Keratinocyte (primary cell): ENCODE data around the gene CHRNA5. TPM values are rescaled to one million over a fixed set of nuclear protein-coding genes. Genes with fewer than 3 reads are reported as not detected.

ENCODE experiments used
- DNase-seq: peaks from one replicate; pipeline ENCODE4 v3.0.0-alpha.2; 2011; ENCODE audit warnings: low read depth, missing footprints, low spot score
- FAIRE-seq: peaks from 2 replicates; lab custom pipeline; 2011; peaks lifted over from hg19 to GRCh38; lab: Jason Lieb, UNC
- H2AFZ ChIP-seq: 2 replicates; pipeline ENCODE4 v1.6.0; 2012; ENCODE audit warnings: low read length, control low read depth, inconsistent platforms; ENCODE audit not compliant: control insufficient read depth
- H3K27ac ChIP-seq: 2 replicates; pipeline ENCODE4 v1.5.1; 2011; ENCODE audit warnings: low read length; ENCODE audit not compliant: control insufficient read depth, insufficient read depth
- H3K27me3 ChIP-seq: 3 replicates; pipeline ENCODE4 v1.6.0; 2011; ENCODE audit warnings: low read length; ENCODE audit not compliant: control insufficient read depth, insufficient read depth; ENCODE audit errors: extremely low read depth
- H3K36me3 ChIP-seq, 2 experiments: 2 replicates in 1 of 2; 3 replicates in 1 of 2; pipeline ENCODE4 v1.5.1; 2011; ENCODE audit warnings: low read length in 2 of 2, mild to moderate bottlenecking in 1 of 2; ENCODE audit not compliant: control insufficient read depth in 2 of 2, insufficient read depth in 2 of 2; ENCODE audit errors: extremely low read depth in 1 of 2
- H3K4me1 ChIP-seq: 3 replicates; pipeline ENCODE4 v1.5.1; 2011; ENCODE audit warnings: low read length; ENCODE audit not compliant: control insufficient read depth, insufficient read depth; ENCODE audit errors: extremely low read depth
- H3K4me2 ChIP-seq: 3 replicates; pipeline ENCODE4 v1.6.0; 2011; ENCODE audit warnings: low read depth, low read length; ENCODE audit not compliant: control insufficient read depth, insufficient read depth; ENCODE audit errors: extremely low read depth
- H3K4me3 ChIP-seq, 3 experiments: fragments of 200-600 bp in 1 of 3; sonication (generic) in 1 of 3; 2 replicates in 2 of 3; 3 replicates in 1 of 3; pipeline ENCODE4 v1.5.1; 2011 to 2016; ENCODE audit warnings: low read length in 3 of 3, mild to moderate bottlenecking in 3 of 3, control low read depth in 2 of 3, inconsistent platforms in 1 of 3, low read depth in 1 of 3, mixed read lengths in 1 of 3, mixed run types in 1 of 3, moderate library complexity in 1 of 3; ENCODE audit not compliant: control insufficient read depth in 2 of 3, insufficient read depth in 2 of 3; ENCODE audit errors: extremely low read depth in 1 of 3
- H3K79me2 ChIP-seq: 2 replicates; pipeline ENCODE4 v1.6.0; 2012; ENCODE audit warnings: low read length; ENCODE audit not compliant: control insufficient read depth, insufficient read depth
- H3K9ac ChIP-seq: 3 replicates; pipeline ENCODE4 v1.6.0; 2011; ENCODE audit warnings: low read length; ENCODE audit not compliant: control insufficient read depth, insufficient read depth; ENCODE audit errors: extremely low read depth
- H3K9me1 ChIP-seq: 3 replicates; pipeline ENCODE4 v1.6.0; 2011; ENCODE audit warnings: low read length; ENCODE audit not compliant: control insufficient read depth, insufficient read depth; ENCODE audit errors: extremely low read depth
- H3K9me3 ChIP-seq: 2 replicates; pipeline ENCODE4 v1.5.1; 2012; ENCODE audit warnings: low read depth, low read length; ENCODE audit not compliant: control insufficient read depth
- H4K20me1 ChIP-seq: 3 replicates; pipeline ENCODE4 v1.6.0; 2011; ENCODE audit warnings: low read length; ENCODE audit not compliant: control insufficient read depth, insufficient read depth; ENCODE audit errors: extremely low read depth
- EZH2 ChIP-seq: IDR thresholded peaks from one replicate; pipeline ENCODE4 v1.6.1; 2012; ENCODE audit warnings: inconsistent platforms, mild to moderate bottlenecking, low read length, moderate library complexity
- dilution Hi-C: fragments of 300-500 bp; cut with MboI; formaldehyde crosslinking; loops from one replicate; pipeline ENCODE4 v1.7.0; 2020; ENCODE audit warnings: low sequenced_read_pairs; ENCODE audit not compliant: extremely low pct_ligation_motif_present
- polyA plus RNA-seq, 5 experiments: library from polyadenylated mRNA; depleted of rRNA in 3 of 5; stranded (reverse) in 3 of 5; stranded (forward) in 1 of 5; unstranded in 1 of 5; fragments of >200 nt; gene quantifications; 1 replicate in 1 of 5; 2 replicates in 3 of 5; 3 replicates in 1 of 5; pipeline versions ENCODE4 v1.2.1 to v1.2.3, GENCODE V29; 2011 to 2012; ENCODE audit warnings: missing spikeins in 2 of 5, low read depth in 1 of 5, low replicate concordance in 1 of 5
- TF ChIP-seq, protein P1 (sequence below), 3 experiments: IDR thresholded peaks in 1 of 3; conservative IDR thresholded peaks in 1 of 3; optimal IDR thresholded peaks in 1 of 3; 2 replicates in 2 of 3; 3 replicates in 1 of 3; pipeline versions ENCODE3 to v1.5.1; 2011; ENCODE audit warnings: low read length in 3 of 3, mild to moderate bottlenecking in 3 of 3, moderate library complexity in 2 of 3, control low read depth in 1 of 3, inconsistent platforms in 1 of 3; ENCODE audit not compliant: insufficient read depth in 2 of 3; ENCODE audit errors: extremely low read depth in 1 of 3

CHRNA5 gene
- polyA plus RNA-seq, 1 donor (not counting 4 experiments of a cell fraction or from before 2014, with no cell fraction given): 10.0 TPM

DNA sequence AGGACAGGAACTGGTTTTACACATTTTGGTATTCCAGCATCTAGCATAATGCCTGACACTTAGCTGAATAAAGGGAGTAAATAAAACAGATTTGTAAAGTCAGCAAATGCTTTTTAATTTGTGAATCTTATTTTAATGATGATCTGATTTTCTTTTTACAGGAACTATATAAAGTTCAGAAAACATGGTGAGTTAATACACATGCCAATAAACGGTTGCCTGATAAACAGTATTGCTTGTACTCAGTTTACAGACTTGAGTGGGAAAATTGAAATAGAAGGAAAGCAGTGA is 23.6 kb upstream of the CHRNA5 start:
- dilution Hi-C loops: no loop called here

DNA sequence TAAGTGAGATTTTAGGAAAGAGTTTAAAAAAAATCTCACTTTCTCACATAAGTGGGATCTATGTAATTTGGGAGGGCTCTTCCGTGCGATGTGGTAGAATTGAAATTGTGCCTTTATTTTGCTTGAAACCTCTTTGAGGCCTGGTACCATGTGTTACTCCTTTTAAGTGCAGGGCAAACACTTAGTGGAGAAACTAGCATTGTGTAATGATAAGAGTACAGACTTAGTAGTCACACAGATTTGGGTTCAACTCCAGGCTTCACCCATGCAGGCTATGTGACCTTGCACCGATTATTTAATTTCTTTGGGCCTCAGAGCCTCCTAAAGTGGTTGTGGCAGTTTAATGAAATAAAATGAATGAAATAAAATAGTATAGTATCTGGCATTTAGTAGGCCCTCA is 22.7 kb upstream of the CHRNA5 start:
- Histone ChIP-seq H3K4me3 (no peak overlapping the region), H2AFZ (no peak overlapping the region), H3K79me2 (peaks cover 30% of the 10 kb centered on the region), H4K20me1 (no peaks in the 10 kb centered on the region), H3K27me3 (no peaks in the 10 kb centered on the region), H3K4me1 (peaks cover 9% of the 10 kb centered on the region), H3K36me3 (peaks cover 12 to 17% of the 10 kb centered on the region in 2 experiments), H3K4me2 (no peak overlapping the region), H3K9ac (no peak overlapping the region), H3K27ac (no peak overlapping the region), H3K9me3 (no peaks in the 10 kb centered on the region), H3K9me1 (no peaks in the 10 kb centered on the region)
- no peak for TF ChIP-seq EZH2
- TF ChIP-seq, protein P1, sequence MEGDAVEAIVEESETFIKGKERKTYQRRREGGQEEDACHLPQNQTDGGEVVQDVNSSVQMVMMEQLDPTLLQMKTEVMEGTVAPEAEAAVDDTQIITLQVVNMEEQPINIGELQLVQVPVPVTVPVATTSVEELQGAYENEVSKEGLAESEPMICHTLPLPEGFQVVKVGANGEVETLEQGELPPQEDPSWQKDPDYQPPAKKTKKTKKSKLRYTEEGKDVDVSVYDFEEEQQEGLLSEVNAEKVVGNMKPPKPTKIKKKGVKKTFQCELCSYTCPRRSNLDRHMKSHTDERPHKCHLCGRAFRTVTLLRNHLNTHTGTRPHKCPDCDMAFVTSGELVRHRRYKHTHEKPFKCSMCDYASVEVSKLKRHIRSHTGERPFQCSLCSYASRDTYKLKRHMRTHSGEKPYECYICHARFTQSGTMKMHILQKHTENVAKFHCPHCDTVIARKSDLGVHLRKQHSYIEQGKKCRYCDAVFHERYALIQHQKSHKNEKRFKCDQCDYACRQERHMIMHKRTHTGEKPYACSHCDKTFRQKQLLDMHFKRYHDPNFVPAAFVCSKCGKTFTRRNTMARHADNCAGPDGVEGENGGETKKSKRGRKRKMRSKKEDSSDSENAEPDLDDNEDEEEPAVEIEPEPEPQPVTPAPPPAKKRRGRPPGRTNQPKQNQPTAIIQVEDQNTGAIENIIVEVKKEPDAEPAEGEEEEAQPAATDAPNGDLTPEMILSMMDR (optimal IDR thresholded peaks at IDR 0.05 in 1 of 3, IDR thresholded peaks at IDR 0.05 in 1 of 3, conservative IDR thresholded peaks at IDR 0.05 in 1 of 3; ENCODE audit: extremely low read depth in 1 of 3, insufficient read depth in 2 of 3, low read length in 3 of 3): no peak
- dilution Hi-C loops: no loop called here
- DNase-seq (no peak), FAIRE-seq (no peak)

More for the DNA sequence above, 23.6 kb upstream of the CHRNA5 start:
- H2AFZ ChIP-seq: no peak overlapping the region
- H3K9ac ChIP-seq: peak overlapping the region; percentile 98
- no peaks in the 10 kb centered on the region for H3K27me3 ChIP-seq
- TF ChIP-seq EZH2: no peak
- TF ChIP-seq, protein P1 (optimal IDR thresholded peaks at IDR 0.05 in 1 of 3, IDR thresholded peaks at IDR 0.05 in 1 of 3, conservative IDR thresholded peaks at IDR 0.05 in 1 of 3; ENCODE audit: extremely low read depth in 1 of 3, insufficient read depth in 2 of 3, low read length in 3 of 3): no peak
- H3K4me3 ChIP-seq: peak overlapping the region; percentile 68 to 88 (median 86)
- no peak for DNase-seq
- H3K4me2 ChIP-seq: peak overlapping the region; percentile 86
- no peaks in the 10 kb centered on the region for H3K9me3 ChIP-seq
- H3K27ac ChIP-seq: peak overlapping the region; percentile 94
- H4K20me1 ChIP-seq: no peaks in the 10 kb centered on the region
- no peak for FAIRE-seq
- no peaks in the 10 kb centered on the region for H3K9me1 ChIP-seq
- H3K4me1 ChIP-seq: peaks cover 9% of the 10 kb centered on the region
- peaks cover 8 to 14% of the 10 kb centered on the region in 2 experiments for H3K36me3 ChIP-seq
- H3K79me2 ChIP-seq: peaks cover 30% of the 10 kb centered on the region
